Measurements from ENCODE around the gene C2CD4C.

C2CD4C gene

DNA sequence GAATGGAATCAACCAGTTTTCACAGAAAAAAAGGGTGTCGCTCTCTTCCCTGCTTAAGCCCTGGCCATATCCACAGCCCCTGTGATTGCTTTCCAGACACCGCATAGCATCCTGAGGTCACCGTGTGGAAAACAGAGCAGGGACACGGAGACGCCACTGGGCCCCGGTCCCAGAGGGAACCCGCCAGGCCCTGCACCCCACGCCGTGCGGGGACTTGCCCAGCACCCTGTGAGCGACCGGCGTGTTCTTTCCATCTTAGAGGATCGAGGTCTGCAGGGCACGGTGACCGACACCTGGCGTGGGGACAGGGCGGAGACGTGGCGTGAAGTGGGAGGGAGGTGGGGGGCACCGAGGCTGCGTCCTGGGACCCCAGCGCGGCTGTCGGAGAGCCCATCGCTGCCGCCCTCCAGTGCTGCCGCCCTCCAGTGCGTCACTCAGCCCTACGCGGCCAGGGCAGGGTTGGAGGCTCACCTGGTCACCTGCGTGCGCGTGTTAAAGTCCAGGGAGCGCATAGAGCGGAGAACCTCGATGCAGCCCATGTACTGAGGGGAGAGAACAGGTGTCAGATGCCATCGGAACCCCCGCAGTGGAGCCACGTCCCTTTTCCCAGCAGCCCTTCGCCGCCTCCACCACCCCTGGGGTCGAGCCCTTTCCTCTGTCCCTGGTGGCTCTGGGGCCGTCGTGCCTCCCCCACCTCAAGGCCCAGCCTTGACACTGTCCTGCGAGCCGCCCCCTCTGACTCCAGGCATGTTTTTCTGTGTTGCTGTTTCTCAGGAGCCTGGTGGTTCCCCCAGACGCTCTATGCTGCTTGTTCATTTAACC is 31.7 kb upstream of the C2CD4C start:
- Histone ChIP-seq H3K4me2 (ENCODE audit: insufficient read depth, low read length) (no peak overlapping the region), H4K20me1 (ENCODE audit: insufficient read depth, low read length) (no peaks in the 10 kb centered on the region; the same call in 1 of the 2 replicates), H3K36me3 (ENCODE audit: insufficient read depth, low read length) (no peaks in the 10 kb centered on the region), H3K9ac (ENCODE audit: low read depth, low read length) (no peak overlapping the region), H3K9me3 (ENCODE audit: insufficient read depth, low read length, severe bottlenecking) (no peaks in the 10 kb centered on the region), H3K79me2 (ENCODE audit: insufficient read depth, low read length) (no peaks in the 10 kb centered on the region), H2AFZ (ENCODE audit: low read depth, low read length) (no peak overlapping the region), H3K4me3 (ENCODE audit: low read depth in 1 of 2, low read length in 2 of 2) (no peak overlapping the region), H3K27me3 (ENCODE audit: insufficient read depth, low read length, poor library complexity) (no peaks in the 10 kb centered on the region), H3K4me1 (ENCODE audit: insufficient read depth, low read length) (no peaks in the 10 kb centered on the region), H3K27ac (ENCODE audit: low read length) (no peak overlapping the region)
- DNase-seq (no peak), ATAC-seq (ENCODE audit: insufficient read depth, low read depth) (no peak)
- TF ChIP-seq, protein P1, sequence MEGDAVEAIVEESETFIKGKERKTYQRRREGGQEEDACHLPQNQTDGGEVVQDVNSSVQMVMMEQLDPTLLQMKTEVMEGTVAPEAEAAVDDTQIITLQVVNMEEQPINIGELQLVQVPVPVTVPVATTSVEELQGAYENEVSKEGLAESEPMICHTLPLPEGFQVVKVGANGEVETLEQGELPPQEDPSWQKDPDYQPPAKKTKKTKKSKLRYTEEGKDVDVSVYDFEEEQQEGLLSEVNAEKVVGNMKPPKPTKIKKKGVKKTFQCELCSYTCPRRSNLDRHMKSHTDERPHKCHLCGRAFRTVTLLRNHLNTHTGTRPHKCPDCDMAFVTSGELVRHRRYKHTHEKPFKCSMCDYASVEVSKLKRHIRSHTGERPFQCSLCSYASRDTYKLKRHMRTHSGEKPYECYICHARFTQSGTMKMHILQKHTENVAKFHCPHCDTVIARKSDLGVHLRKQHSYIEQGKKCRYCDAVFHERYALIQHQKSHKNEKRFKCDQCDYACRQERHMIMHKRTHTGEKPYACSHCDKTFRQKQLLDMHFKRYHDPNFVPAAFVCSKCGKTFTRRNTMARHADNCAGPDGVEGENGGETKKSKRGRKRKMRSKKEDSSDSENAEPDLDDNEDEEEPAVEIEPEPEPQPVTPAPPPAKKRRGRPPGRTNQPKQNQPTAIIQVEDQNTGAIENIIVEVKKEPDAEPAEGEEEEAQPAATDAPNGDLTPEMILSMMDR (IDR thresholded peaks at IDR 0.05; ENCODE audit: borderline replicate concordance, extremely low read depth, low read length, poor library complexity, severe bottlenecking): no peak
- no peak for TF ChIP-seq EZH2 (IDR thresholded peaks at IDR 0.05; ENCODE audit: borderline replicate concordance, low read depth, low read length, severe bottlenecking)

DNA sequence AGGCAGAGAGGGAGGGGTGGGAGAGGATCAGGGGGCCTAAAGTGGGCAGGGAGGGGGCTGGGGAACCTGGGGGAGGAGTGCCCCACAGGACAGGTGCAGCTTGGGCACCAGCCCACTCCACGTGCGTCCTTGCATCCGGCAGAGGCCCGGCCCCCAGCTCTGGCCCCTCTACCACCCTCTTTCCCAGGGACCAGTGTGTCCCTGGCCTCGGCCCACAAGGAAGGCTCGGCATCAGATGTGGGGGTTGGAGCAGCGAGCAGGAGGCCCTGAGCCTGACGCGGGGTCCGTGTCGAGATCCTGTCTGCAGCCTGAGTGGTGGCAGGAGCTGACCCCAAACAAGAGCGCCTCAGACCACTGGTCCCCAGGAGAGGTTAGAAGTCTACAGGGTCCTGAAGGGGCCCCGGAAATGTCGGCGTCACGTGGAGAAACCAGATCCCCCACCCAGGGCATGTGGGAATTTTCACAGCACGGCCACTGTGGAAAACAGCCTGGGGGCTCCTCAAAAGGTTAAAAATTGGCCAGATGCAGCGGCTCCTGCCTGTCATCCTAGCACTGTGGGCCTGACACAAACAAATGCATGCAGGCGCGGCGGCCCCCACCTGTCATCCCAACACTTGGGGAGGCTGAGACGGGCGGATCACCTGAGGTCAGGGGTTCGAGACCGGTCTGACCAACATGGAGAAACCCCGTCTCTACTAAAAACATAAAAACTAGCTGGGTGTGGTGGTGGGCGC is 30.4 kb upstream of the C2CD4C start:
- H3K4me1 ChIP-seq (ENCODE audit: insufficient read depth, low read length): no peaks in the 10 kb centered on the region
- H3K79me2 ChIP-seq (ENCODE audit: insufficient read depth, low read length): no peaks in the 10 kb centered on the region
- no peak overlapping the region for H3K4me2 ChIP-seq (ENCODE audit: insufficient read depth, low read length)
- no peaks in the 10 kb centered on the region for H3K36me3 ChIP-seq (ENCODE audit: insufficient read depth, low read length)
- H3K4me3 ChIP-seq (ENCODE audit: low read depth in 1 of 2, low read length in 2 of 2): no peak overlapping the region
- H4K20me1 ChIP-seq (ENCODE audit: insufficient read depth, low read length): no peaks in the 10 kb centered on the region; the same call in 1 of the 2 replicates
- no peaks in the 10 kb centered on the region for H3K27me3 ChIP-seq (ENCODE audit: insufficient read depth, low read length, poor library complexity)
- no peak overlapping the region for H2AFZ ChIP-seq (ENCODE audit: low read depth, low read length)
- no peaks in the 10 kb centered on the region for H3K9me3 ChIP-seq (ENCODE audit: insufficient read depth, low read length, severe bottlenecking)
- no peak overlapping the region for H3K27ac ChIP-seq (ENCODE audit: low read length)
- DNase-seq (no peak), ATAC-seq (ENCODE audit: insufficient read depth, low read depth) (no peak)
- no peak for TF ChIP-seq EZH2 (IDR thresholded peaks at IDR 0.05; ENCODE audit: borderline replicate concordance, low read depth, low read length, severe bottlenecking)
- TF ChIP-seq, protein P1 (IDR thresholded peaks at IDR 0.05; ENCODE audit: borderline replicate concordance, extremely low read depth, low read length, poor library complexity, severe bottlenecking): no peak
- H3K9ac ChIP-seq (ENCODE audit: low read depth, low read length): no peak overlapping the region

DNA sequence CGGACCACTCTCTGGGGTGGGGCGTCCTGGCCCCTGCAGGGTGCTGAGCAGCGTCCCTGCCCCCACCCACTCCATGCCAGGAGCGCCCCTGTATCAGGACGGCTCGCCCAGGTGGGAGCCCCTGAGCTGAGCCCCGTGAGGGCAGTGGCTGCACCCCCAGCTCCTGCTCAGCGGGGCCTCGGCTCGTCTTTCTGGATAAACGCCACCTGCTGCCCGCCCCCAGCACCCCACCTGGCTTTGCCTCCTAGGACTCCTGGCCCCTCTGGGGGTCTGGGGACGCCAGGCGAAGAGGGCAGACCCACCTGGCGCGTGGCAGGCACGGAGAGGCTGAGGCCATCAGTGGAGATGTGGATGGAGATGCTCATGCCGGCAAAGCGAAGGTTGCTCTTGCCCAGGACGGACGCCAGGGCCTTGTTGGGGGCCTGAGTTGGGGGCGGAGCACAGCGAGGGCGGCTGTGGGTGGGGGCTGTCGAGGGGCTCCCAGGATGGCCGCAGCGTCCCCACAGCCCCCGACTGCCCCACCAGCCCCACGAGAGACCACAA is 29.5 kb upstream of the C2CD4C start:
- H3K4me3 ChIP-seq (ENCODE audit: low read depth in 1 of 2, low read length in 2 of 2): no peak overlapping the region
- H3K4me1 ChIP-seq (ENCODE audit: insufficient read depth, low read length): no peaks in the 10 kb centered on the region
- H2AFZ ChIP-seq (ENCODE audit: low read depth, low read length): no peak overlapping the region
- H3K9ac ChIP-seq (ENCODE audit: low read depth, low read length): no peak overlapping the region
- H3K27me3 ChIP-seq (ENCODE audit: insufficient read depth, low read length, poor library complexity): no peaks in the 10 kb centered on the region
- no peaks in the 10 kb centered on the region for H3K79me2 ChIP-seq (ENCODE audit: insufficient read depth, low read length)
- ATAC-seq (ENCODE audit: insufficient read depth, low read depth): no peak
- no peak overlapping the region for H3K27ac ChIP-seq (ENCODE audit: low read length)
- no peak for DNase-seq
- H4K20me1 ChIP-seq (ENCODE audit: insufficient read depth, low read length): no peaks in the 10 kb centered on the region; the same call in 1 of the 2 replicates
- H3K36me3 ChIP-seq (ENCODE audit: insufficient read depth, low read length): no peaks in the 10 kb centered on the region
- H3K4me2 ChIP-seq (ENCODE audit: insufficient read depth, low read length): no peak overlapping the region
- TF ChIP-seq EZH2 (IDR thresholded peaks at IDR 0.05; ENCODE audit: borderline replicate concordance, low read depth, low read length, severe bottlenecking): no peak
- TF ChIP-seq, protein P1 (IDR thresholded peaks at IDR 0.05; ENCODE audit: borderline replicate concordance, extremely low read depth, low read length, poor library complexity, severe bottlenecking): no peak
- no peaks in the 10 kb centered on the region for H3K9me3 ChIP-seq (ENCODE audit: insufficient read depth, low read length, severe bottlenecking)
